Measurements from ENCODE around the gene CDH4. TPM values are rescaled to one million over a fixed set of nuclear protein-coding genes. Genes with fewer than 3 reads are reported as not detected.

Gene CDH4
- total RNA-seq, 4 donors from 2014 or later: 0.13 to 0.38 (median 0.21) TPM; not detected in 1

DNA sequence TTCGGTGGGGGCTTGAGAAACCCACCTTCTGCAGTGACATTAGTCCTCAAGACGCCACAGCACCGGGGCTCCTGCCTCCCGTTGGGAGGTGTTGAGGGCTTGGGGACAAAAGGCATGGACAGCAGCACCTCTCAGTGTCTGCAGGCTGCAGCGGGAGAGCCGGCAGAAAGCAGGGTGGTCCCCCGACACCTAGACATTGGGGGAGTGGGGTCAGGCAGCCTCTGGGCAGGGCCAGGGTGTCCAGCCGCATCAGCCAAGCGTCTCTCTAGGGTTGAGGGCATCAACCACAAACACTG is 549.0 kb downstream of the CDH4 start:
- Histone ChIP-seq H3K4me3 (no peak overlapping the region), H3K4me1 (peaks cover 0 to 20% (median 5%) of the 10 kb centered on the region in 3 donors), H3K36me3 (no peaks in the 10 kb centered on the region), H3K27ac (no peak overlapping the region), H3K27me3 (peaks cover 0 to 72% (median 0%) of the 10 kb centered on the region in 4 donors), H3K9me3 (no peaks in the 10 kb centered on the region)
- TF ChIP-seq, protein P1, sequence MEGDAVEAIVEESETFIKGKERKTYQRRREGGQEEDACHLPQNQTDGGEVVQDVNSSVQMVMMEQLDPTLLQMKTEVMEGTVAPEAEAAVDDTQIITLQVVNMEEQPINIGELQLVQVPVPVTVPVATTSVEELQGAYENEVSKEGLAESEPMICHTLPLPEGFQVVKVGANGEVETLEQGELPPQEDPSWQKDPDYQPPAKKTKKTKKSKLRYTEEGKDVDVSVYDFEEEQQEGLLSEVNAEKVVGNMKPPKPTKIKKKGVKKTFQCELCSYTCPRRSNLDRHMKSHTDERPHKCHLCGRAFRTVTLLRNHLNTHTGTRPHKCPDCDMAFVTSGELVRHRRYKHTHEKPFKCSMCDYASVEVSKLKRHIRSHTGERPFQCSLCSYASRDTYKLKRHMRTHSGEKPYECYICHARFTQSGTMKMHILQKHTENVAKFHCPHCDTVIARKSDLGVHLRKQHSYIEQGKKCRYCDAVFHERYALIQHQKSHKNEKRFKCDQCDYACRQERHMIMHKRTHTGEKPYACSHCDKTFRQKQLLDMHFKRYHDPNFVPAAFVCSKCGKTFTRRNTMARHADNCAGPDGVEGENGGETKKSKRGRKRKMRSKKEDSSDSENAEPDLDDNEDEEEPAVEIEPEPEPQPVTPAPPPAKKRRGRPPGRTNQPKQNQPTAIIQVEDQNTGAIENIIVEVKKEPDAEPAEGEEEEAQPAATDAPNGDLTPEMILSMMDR (IDR thresholded peaks at IDR 0.05): no peak
- TF ChIP-seq POLR2A (IDR thresholded peaks at IDR 0.05): no peak
- no CpG with 5 or more reads among the region's 9 CpGs for WGBS, 2 donors
- DNase-seq: no peak
- intact Hi-C loops (cut with DNase I): no loop called here

- Histone ChIP-seq H3K36me3 (no peaks in the 10 kb centered on the region), H3K27ac (no peak overlapping the region), H3K27me3 (peaks cover 0 to 72% (median 0%) of the 10 kb centered on the region in 4 donors), H3K4me1 (peaks cover 0 to 20% (median 5%) of the 10 kb centered on the region in 3 donors), H3K9me3 (no peaks in the 10 kb centered on the region), H3K4me3 (no peak overlapping the region)
- intact Hi-C loops (cut with DNase I): no loop called here
- TF ChIP-seq, protein P1 (IDR thresholded peaks at IDR 0.05): no peak
- no peak for TF ChIP-seq POLR2A (IDR thresholded peaks at IDR 0.05)
- WGBS, 2 donors: 75 to 87% methylated on average over 3 to 4 of the region's 4 CpGs
- no peak for DNase-seq
Observed at GRCh38 chr20:61801428-61801827, 549.4 kb downstream of the CDH4 start.

GRCh38 chr20:61801857-61802442 is 549.9 kb downstream of the CDH4 start:
- Histone ChIP-seq H3K4me1 (peaks cover 0 to 20% (median 5%) of the 10 kb centered on the region in 3 donors), H3K27me3 (peaks cover 0 to 77% (median 0%) of the 10 kb centered on the region in 4 donors), H3K4me3 (no peak overlapping the region), H3K9me3 (no peaks in the 10 kb centered on the region), H3K27ac (no peak overlapping the region), H3K36me3 (no peaks in the 10 kb centered on the region)
- DNase-seq: no peak
- TF ChIP-seq POLR2A (IDR thresholded peaks at IDR 0.05): no peak
- TF ChIP-seq, protein P1 (IDR thresholded peaks at IDR 0.05): no peak
- intact Hi-C loops (cut with DNase I): no loop called here
- 78 to 81% methylated on average over 6 to 8 of the region's 10 CpGs for WGBS, 2 donors

- 87% methylated on average over 3 of the region's 36 CpGs; no CpG with 5 or more reads in 1 of the 2 donors for WGBS, 2 donors
Observed at GRCh38 chr20:61802721-61803311, 550.8 kb downstream of the CDH4 start.

DNA sequence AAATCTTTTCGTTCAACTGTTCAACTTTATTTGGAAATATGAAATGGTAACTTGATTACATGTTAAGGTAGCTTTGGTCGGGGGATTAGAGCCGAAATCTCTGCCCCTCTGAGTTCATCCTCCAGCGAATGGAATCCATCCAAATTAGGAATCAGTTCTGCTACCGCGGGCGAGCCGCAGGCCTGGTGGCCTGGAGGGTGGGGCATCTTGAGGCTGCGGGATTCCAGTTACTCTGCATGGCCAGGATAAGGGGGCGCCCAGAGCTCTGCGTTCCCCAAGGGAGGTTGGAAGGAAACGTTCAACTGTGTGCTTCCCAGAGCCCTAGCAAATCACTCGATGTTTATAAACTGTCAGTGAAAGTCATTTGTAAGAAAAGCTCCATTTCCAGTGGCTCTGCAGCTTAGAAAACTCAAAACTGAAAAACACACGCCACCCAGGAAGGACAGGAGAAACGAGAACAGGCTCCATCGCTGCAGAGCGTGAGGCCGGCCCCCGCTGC is 551.4 kb downstream of the CDH4 start:
- Histone ChIP-seq H3K9me3 (no peaks in the 10 kb centered on the region), H3K36me3 (no peaks in the 10 kb centered on the region), H3K27me3 (peaks cover 0 to 83% (median 0%) of the 10 kb centered on the region in 4 donors), H3K4me3 (peak overlapping the region in 1 of 4 donors; percentile 40), H3K27ac (peak overlapping the region in 2 of 4 donors; percentile 25 to 38), H3K4me1 (peaks cover 0 to 20% (median 5%) of the 10 kb centered on the region in 3 donors)
- intact Hi-C loops (cut with DNase I): no loop called here
- no peak for DNase-seq
- TF ChIP-seq POLR2A (IDR thresholded peaks at IDR 0.05): no peak
- WGBS, 2 donors: 17 to 21% methylated on average over 17 to 18 of the region's 19 CpGs

More at GRCh38 chr20:61802721-61803311, 550.8 kb downstream of the CDH4 start:
- no peaks in the 10 kb centered on the region for H3K36me3 ChIP-seq
- peaks cover 0 to 84% (median 0%) of the 10 kb centered on the region in 4 donors for H3K27me3 ChIP-seq
- no peak for DNase-seq
- intact Hi-C loops (cut with DNase I): no loop called here
- peaks cover 0 to 20% (median 5%) of the 10 kb centered on the region in 3 donors for H3K4me1 ChIP-seq
- no peak overlapping the region for H3K4me3 ChIP-seq
- TF ChIP-seq, protein P1 (IDR thresholded peaks at IDR 0.05): no peak
- no peak for TF ChIP-seq POLR2A (IDR thresholded peaks at IDR 0.05)
- H3K27ac ChIP-seq: peak overlapping the region in 2 of 4 donors; percentile 25 to 38
- no peaks in the 10 kb centered on the region for H3K9me3 ChIP-seq
